ENCODE measurements around the gene OR5D13.

Gene OR5D13

DNA sequence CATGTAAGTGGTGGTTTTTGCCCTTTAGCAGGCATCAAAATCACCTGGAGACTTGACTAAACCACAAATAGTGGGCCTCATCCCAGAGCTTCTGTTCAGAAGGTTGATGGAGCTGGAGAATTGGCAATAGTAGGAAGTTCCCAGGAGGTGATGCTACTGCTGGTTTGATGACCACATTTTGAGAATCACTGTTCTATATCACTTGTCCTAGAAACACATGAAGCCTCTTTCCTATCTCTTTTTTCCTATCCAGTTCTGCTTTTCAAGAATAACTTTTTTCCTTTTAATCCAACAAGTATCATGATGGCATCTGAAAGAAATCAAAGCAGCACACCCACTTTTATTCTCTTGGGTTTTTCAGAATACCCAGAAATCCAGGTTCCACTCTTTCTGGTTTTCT is at the start of gene OR5D13:
OR5D13 (plus strand) TSS at position 301 of the 400 bp plus-strand sequence; CDS start at position 301, 0 bp downstream.
- DNase-seq (ENCODE audit: insufficient read length, low spot score), result no peak
- no peak for FAIRE-seq

GRCh38 chr11:55726715-55727324 is 46.4 kb upstream of the OR5D13 start:
- no peak for FAIRE-seq
- no peak for DNase-seq (ENCODE audit: insufficient read length, low spot score)

DNA sequence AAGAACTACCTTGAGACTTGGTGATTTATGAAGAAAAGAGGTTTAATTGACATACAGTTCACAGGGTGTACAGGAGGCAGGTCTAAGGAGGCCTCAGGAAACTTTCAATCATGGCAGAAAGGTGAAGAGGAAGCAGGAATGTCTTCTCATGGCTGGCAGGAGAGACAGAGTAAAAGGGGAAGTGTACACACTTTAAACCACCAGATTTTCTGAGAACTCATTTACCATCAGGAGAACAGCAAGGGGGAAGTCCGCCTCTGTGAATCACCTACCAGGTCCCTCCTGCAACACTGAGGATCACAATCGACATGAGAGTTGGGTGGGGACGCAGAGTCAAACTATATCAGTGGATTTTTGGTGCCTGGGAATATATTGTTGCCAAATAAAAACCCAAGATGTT is 40.3 kb upstream of the OR5D13 start:
- DNase-seq (ENCODE audit: insufficient read length, low spot score) (no peak), FAIRE-seq (no peak)

DNA sequence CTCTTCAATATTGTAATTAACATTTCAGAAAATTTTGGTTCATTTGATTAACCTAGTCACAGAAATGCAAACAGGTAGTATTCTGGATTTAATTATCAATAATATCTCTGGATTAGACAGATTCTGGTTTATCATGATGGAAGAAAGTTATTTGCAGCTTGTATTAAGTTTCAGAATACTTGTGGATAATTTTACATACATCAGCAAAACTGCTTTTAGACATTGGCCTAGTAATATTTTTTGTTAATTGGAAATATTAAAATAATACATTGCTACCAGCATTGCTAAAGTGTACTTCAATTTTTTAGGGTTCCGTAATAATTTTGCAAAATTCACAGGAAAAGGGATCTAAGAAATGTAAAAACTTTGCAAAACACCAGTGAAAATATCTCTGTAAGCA is 18.4 kb downstream of the OR5D13 start:
- DNase-seq (ENCODE audit: insufficient read length, low spot score), result no peak
- no peak for FAIRE-seq

DNA sequence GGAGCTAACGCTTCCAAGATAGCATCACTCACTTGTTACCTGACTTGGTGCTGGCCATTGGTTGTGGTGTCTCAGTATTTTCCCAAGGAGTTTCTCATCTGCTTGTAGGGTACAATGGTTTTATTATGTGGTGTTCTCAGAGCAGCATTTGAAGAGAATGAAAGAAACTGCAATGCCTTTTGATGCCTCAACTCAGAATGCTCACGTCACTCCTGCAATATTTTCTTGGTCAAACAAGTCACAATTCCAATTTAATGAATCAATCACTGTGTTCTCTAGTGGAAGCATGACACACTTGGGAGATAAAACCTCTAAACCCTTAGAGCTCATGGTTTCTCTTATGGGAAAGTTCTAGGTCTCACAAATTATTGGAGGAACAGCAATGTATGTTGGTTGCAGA is 20.1 kb downstream of the OR5D13 start:
- no peak for FAIRE-seq

DNA sequence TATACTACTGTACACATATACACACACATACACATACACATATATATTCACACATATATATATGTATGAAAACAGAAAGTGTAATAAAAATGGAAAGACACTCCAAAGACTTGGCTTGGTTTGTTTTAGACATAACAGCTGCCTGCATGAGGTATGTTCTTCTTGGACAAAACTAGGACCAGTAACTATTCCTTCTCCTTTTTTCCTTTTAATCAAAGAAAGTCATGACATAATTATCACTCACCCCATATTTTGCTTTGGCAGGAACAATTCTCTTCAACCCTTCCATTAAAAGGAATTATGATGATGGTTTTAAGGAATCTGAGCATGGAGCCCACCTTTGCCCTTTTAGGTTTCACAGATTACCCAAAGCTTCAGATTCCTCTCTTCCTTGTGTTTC is 22.0 kb downstream of the OR5D13 start, which contains the start of gene OR5D14:
OR5D14 (plus strand) TSS at position 301 of the 400 bp plus-strand sequence; CDS start at position 301, 0 bp downstream.
- FAIRE-seq (no peak), DNase-seq (ENCODE audit: insufficient read length, low spot score) (no peak)

More for the DNA sequence above, 20.1 kb downstream of the OR5D13 start:
- no peak for DNase-seq (ENCODE audit: insufficient read length, low spot score)

DNA sequence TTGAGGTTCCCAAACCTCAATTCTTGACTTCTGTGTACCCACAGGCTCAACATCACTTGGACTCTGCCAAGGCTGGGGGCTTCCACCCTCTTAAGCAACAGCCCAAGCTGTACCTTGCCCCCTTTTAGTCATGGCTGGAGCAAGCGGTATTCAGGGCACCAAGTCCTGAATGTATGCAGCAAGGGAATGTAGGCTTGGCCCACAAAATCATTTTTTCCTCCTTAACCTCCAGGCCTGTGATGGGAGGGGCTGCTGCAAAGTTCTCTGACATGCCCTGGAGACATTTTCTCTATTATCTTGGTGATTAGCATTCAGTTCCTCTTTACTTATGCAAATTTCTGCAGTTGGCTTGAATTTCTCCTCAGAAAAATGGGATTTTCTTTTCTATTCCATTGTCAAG is 33.0 kb downstream of the OR5D13 start:
- DNase-seq (ENCODE audit: insufficient read length, low spot score) (no peak), FAIRE-seq (no peak)

DNA sequence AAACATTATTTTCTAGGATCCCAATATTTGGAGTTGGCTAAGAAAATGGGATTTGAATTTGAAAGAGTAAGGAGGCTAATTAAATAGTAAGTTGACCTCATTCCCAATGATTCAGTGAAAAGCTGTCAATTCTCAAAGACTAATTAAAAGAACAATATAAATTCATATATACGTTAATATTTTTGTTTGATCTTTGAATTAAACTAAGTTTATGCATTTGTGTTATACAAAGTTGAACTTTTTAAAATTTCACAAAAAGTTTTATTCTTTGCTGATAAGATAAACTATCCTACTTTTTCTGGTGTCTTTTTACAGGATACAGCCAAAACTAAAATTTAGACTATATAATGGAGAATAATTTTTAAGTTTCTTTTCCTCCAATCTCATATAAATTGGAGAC is 37.8 kb downstream of the OR5D13 start, which contains the start of gene OR5L1:
OR5L1 (plus strand) TSS at position 301 of the 400 bp plus-strand sequence. CDS start 100 bp downstream, outside the sequence.
- DNase-seq (ENCODE audit: insufficient read length, low spot score) (no peak), FAIRE-seq (no peak)

GRCh38 chr11:55819330-55819729 is 46.1 kb downstream of the OR5D13 start, which contains the start of gene OR5D18:
Gene OR5D18 (plus strand): TSS chr11:55819630. CDS start chr11:55819630, 0 bp downstream.
- DNase-seq (ENCODE audit: insufficient read length, low spot score) (no peak), FAIRE-seq (no peak)

All from HTR-8/SVneo (cell line).